Neural cell (in vitro differentiated cells): ENCODE data around the gene DDX41. TPM values are rescaled to one million over a fixed set of nuclear protein-coding genes. Genes with fewer than 3 reads are reported as not detected.

Experiments
- H2AFZ ChIP-seq: fragments of 200-600, 300-800 bp; sonication (generic), shearing (Covaris generic); 2 replicates; pipeline ENCODE4 v1.6.0; 2014; ENCODE audit warnings: low read depth, mild to moderate bottlenecking, antibody characterized with exemption, low read length, moderate library complexity
- H3F3A ChIP-seq: fragments of 200-600 bp; shearing (Covaris generic); 2 replicates; pipeline ENCODE4 v1.6.1; 2016; ENCODE audit warnings: mild to moderate bottlenecking, moderate library complexity, mixed read lengths, antibody characterized with exemption, low read length; ENCODE audit not compliant: insufficient read depth, poor library complexity, severe bottlenecking
- H3K27ac ChIP-seq: fragments of 200-600, 300-800 bp; sonication (generic), shearing (Covaris generic); 2 replicates; pipeline ENCODE4 v1.5.1; 2014; ENCODE audit warnings: mild to moderate bottlenecking, low read length, moderate library complexity
- H3K27me3 ChIP-seq: fragments of 300-800, 200-600 bp; sonication (generic), shearing (Covaris generic); 2 replicates; pipeline ENCODE4 v1.6.0; 2014; ENCODE audit warnings: mild to moderate bottlenecking, low read depth, low read length, moderate library complexity; ENCODE audit not compliant: insufficient read depth
- H3K36me3 ChIP-seq: fragments of 300-800, 200-600 bp; sonication (generic), shearing (Covaris generic); 2 replicates; pipeline ENCODE4 v1.5.1; 2014; ENCODE audit warnings: mild to moderate bottlenecking, antibody characterized with exemption, low read length, moderate library complexity; ENCODE audit not compliant: insufficient read depth
- H3K4me2 ChIP-seq: fragments of 300-800, 200-600 bp; sonication (generic), shearing (Covaris generic); 2 replicates; pipeline ENCODE4 v1.6.0; 2014; ENCODE audit warnings: mild to moderate bottlenecking, low read length
- H3K4me3 ChIP-seq: fragments of 300-800, 200-600 bp; sonication (generic), shearing (Covaris generic); 2 replicates; pipeline ENCODE4 v1.5.1; 2014; ENCODE audit warnings: mild to moderate bottlenecking, low read length, moderate library complexity
- H3K79me2 ChIP-seq: fragments of 200-600 bp; shearing (Covaris generic); replicated peaks from 2 replicates; pipeline ENCODE4 v1.6.0; 2014; ENCODE audit warnings: mild to moderate bottlenecking, low read length, moderate library complexity; ENCODE audit not compliant: insufficient read depth
- H3K9ac ChIP-seq: fragments of 300-800, 200-600 bp; sonication (generic), shearing (Covaris generic); 2 replicates; pipeline ENCODE4 v1.6.1; 2016; ENCODE audit warnings: mild to moderate bottlenecking, low read length, mixed read lengths
- H3K9me2 ChIP-seq: fragments of 200-600 bp; shearing (Covaris generic); 2 replicates; pipeline ENCODE4 v1.6.1; 2016; ENCODE audit warnings: mild to moderate bottlenecking, low read length, mixed read lengths; ENCODE audit not compliant: insufficient read depth
- H3K9me3 ChIP-seq: fragments of 200-600, 300-800 bp; sonication (generic), shearing (Covaris generic); 2 replicates; pipeline ENCODE4 v1.6.1; 2016; ENCODE audit warnings: mild to moderate bottlenecking, mixed run types, low read length, moderate library complexity, mixed read lengths
- H4K20me1 ChIP-seq: fragments of 200-600 bp; shearing (Covaris generic); 2 replicates; pipeline ENCODE4 v1.6.1; 2016; ENCODE audit warnings: mild to moderate bottlenecking, mixed run types; ENCODE audit not compliant: insufficient read depth
- CTCF ChIP-seq: fragments of 450-650 bp; IDR thresholded peaks from 2 replicates; pipeline ENCODE4 v1.5.1; 2014; ENCODE audit warnings: antibody characterized with exemption, mild to moderate bottlenecking, moderate library complexity; ENCODE audit not compliant: poor library complexity, severe bottlenecking
- EP300 ChIP-seq: fragments of 450-650 bp; conservative IDR thresholded peaks from 2 replicates; pipeline ENCODE4 v1.6.1; 2014; ENCODE audit warnings: antibody characterized with exemption, mild to moderate bottlenecking, moderate library complexity; ENCODE audit not compliant: poor library complexity, severe bottlenecking
- EZH2 ChIP-seq: fragments of 200-600, 300-800 bp; shearing (Covaris generic), sonication (generic); IDR thresholded peaks from 2 replicates; pipeline ENCODE4 v1.6.1; 2014; ENCODE audit warnings: antibody characterized with exemption, low read length, borderline replicate concordance, mild to moderate bottlenecking; ENCODE audit not compliant: insufficient read depth, poor library complexity, severe bottlenecking
- MXI1 ChIP-seq: fragments of 450-650 bp; conservative IDR thresholded peaks from 2 replicates; pipeline ENCODE4 v1.6.1; 2014; ENCODE audit warnings: antibody characterized with exemption, mild to moderate bottlenecking; ENCODE audit not compliant: poor library complexity, severe bottlenecking
- POLR2AphosphoS5 ChIP-seq: IDR thresholded peaks from 2 replicates; pipeline ENCODE4 v1.6.1; 2012
- RAD21 ChIP-seq: fragments of 450-650 bp; conservative IDR thresholded peaks from 2 replicates; pipeline ENCODE4 v1.6.1; 2014; ENCODE audit warnings: antibody characterized with exemption, mild to moderate bottlenecking, moderate library complexity
- REST ChIP-seq: IDR thresholded peaks from 2 replicates; pipeline ENCODE4 v1.6.1; 2012; ENCODE audit warnings: borderline replicate concordance
- SMC3 ChIP-seq: fragments of 450-650 bp; conservative IDR thresholded peaks from 2 replicates; pipeline ENCODE4 v1.6.1; 2014; ENCODE audit warnings: antibody characterized with exemption, mild to moderate bottlenecking, moderate library complexity; ENCODE audit not compliant: poor library complexity
- TAF1 ChIP-seq: IDR thresholded peaks from 2 replicates; pipeline ENCODE4 v1.6.1; 2012; ENCODE audit warnings: low read depth
- polyA plus RNA-seq: library from polyadenylated mRNA; depleted of rRNA; stranded (reverse); fragments of >200 nt; gene quantifications from 2 replicates; pipeline ENCODE4 v1.2.3, GENCODE V29; 2014

DDX41 gene
- polyA plus RNA-seq, 1 donor from 2014 or later: 113 TPM

GRCh38 chr5:177473443-177474001 lies 43.2 kb downstream of the DDX41 start, which contains the start of gene DBN1:
Gene DBN1, minus strand, starts transcription at chr5:177473634. Its CDS starts 113 bp downstream, at chr5:177473521.
- H3F3A ChIP-seq: peaks cover 4% of the 10 kb centered on the region
- no peaks in the 10 kb centered on the region for H3K27me3 ChIP-seq
- peak within 1 kb of the TSS; percentile 98 for H3K9ac ChIP-seq
- H3K79me2 ChIP-seq: peaks cover 44% of the 10 kb centered on the region
- peak within 1 kb of the TSS; percentile 93 for H3K4me2 ChIP-seq
- H4K20me1 ChIP-seq: peaks cover 26% of the 10 kb centered on the region
- H2AFZ ChIP-seq: no peak within 1 kb of the TSS
- H3K9me2 ChIP-seq: no peaks in the 10 kb centered on the region
- no peaks in the 10 kb centered on the region for H3K36me3 ChIP-seq
- H3K27ac ChIP-seq: peak within 1 kb of the TSS; percentile 92
- peak; percentile 97 for TF ChIP-seq POLR2AphosphoS5
- no peak for TF ChIP-seq EP300
- no peak for TF ChIP-seq EZH2
- peak; percentile 64 for TF ChIP-seq TAF1
- TF ChIP-seq SMC3: no peak
- no peak for TF ChIP-seq RAD21
- TF ChIP-seq CTCF: no peak
- TF ChIP-seq REST: no peak
- no peak for TF ChIP-seq MXI1
- no peaks in the 10 kb centered on the region for H3K9me3 ChIP-seq
- H3K4me3 ChIP-seq: peak within 1 kb of the TSS; percentile 98

GRCh38 chr5:177472460-177473442 lies 44.0 kb downstream of the DDX41 start:
- Histone ChIP-seq H3K79me2 (peaks cover 51% of the 10 kb centered on the region), H3K27me3 (no peaks in the 10 kb centered on the region), H4K20me1 (peaks cover 34% of the 10 kb centered on the region)

More at GRCh38 chr5:177472460-177473442, 44.0 kb downstream of the DDX41 start:
- Histone ChIP-seq H3F3A (peaks cover 4% of the 10 kb centered on the region), H3K4me2 (peak overlapping the region; percentile 93), H3K4me3 (peak overlapping the region; percentile 98), H3K9ac (peak overlapping the region; percentile 98), H3K9me2 (no peaks in the 10 kb centered on the region), H3K36me3 (no peaks in the 10 kb centered on the region), H2AFZ (no peak overlapping the region), H3K27ac (peak overlapping the region; percentile 92), H3K9me3 (no peaks in the 10 kb centered on the region)
- peak; percentile 83 for TF ChIP-seq MXI1
- no peak for TF ChIP-seq EZH2
- TF ChIP-seq EP300: peak; percentile 29
- peak; percentile 26 for TF ChIP-seq REST
- TF ChIP-seq SMC3: no peak
- TF ChIP-seq POLR2AphosphoS5: peak; percentile 67
- no peak for TF ChIP-seq RAD21
- no peak for TF ChIP-seq TAF1
- TF ChIP-seq CTCF: peak; percentile 25
